ENCODE results near the gene ATP8B1.

ATP8B1 gene

GRCh38 chr18:57819119-57819518 lies 16.0 kb upstream of the ATP8B1 start:
- DNase-seq: no peak

- no peak for DNase-seq
Observed at GRCh38 chr18:57816208-57816954, 13.3 kb upstream of the ATP8B1 start.

- no peak for DNase-seq
Observed at GRCh38 chr18:57814555-57814954, 11.4 kb upstream of the ATP8B1 start.

- no peak for DNase-seq
Observed at GRCh38 chr18:57813245-57813644, 10.1 kb upstream of the ATP8B1 start.

- no peak for DNase-seq
Observed at GRCh38 chr18:57812126-57812477, 9.0 kb upstream of the ATP8B1 start.

GRCh38 chr18:57811477-57812125 lies 8.5 kb upstream of the ATP8B1 start:
- DNase-seq: no peak

- DNase-seq: no peak
Observed at GRCh38 chr18:57809190-57809589, 6.1 kb upstream of the ATP8B1 start.

GRCh38 chr18:57807336-57808117 lies 4.4 kb upstream of the ATP8B1 start:
- no peak for DNase-seq

- DNase-seq: no peak
Observed at GRCh38 chr18:57806978-57807285, 3.8 kb upstream of the ATP8B1 start.

GRCh38 chr18:57806201-57806977 lies 3.3 kb upstream of the ATP8B1 start:
- DNase-seq: no peak

GRCh38 chr18:57805117-57805516 lies 2.0 kb upstream of the ATP8B1 start:
- no peak for DNase-seq

- no peak for DNase-seq
Observed at GRCh38 chr18:57804557-57804956, 1.4 kb upstream of the ATP8B1 start.

- no peak for DNase-seq
Observed at GRCh38 chr18:57802213-57803102, 657 bp downstream of the ATP8B1 start.

- DNase-seq: no peak
Observed at GRCh38 chr18:57801761-57802212, 1.3 kb downstream of the ATP8B1 start.

- no peak for DNase-seq
Observed at GRCh38 chr18:57801325-57801724, 1.8 kb downstream of the ATP8B1 start.

- DNase-seq: no peak
Observed at GRCh38 chr18:57798713-57799373, 4.3 kb downstream of the ATP8B1 start.

GRCh38 chr18:57797209-57797651 lies 5.9 kb downstream of the ATP8B1 start:
- DNase-seq: no peak

- no peak for DNase-seq
Observed at GRCh38 chr18:57794951-57795728, 8.0 kb downstream of the ATP8B1 start.

- no peak for DNase-seq
Observed at GRCh38 chr18:57793302-57793986, 9.7 kb downstream of the ATP8B1 start.

Measured in hypothalamus (tissue), 51 donors.